HG03378 (cell line): ENCODE results near the gene ATP8B3.
"Not testable (repeated sequence)": the region's sequence is repeated elsewhere in the genome, so short reads cannot be mapped to it uniquely, and the experiment has no call there.

Experiments
- ATAC-seq: cut with Tn5 transposase; IDR thresholded peaks from one replicate; pipeline ENCODE4 v1.9.1; 2021; ENCODE audit warnings: mild to moderate bottlenecking, moderate library complexity; ENCODE audit not compliant: unreplicated experiment

The ATP8B3 gene

GRCh38 chr19:1774989-1775772 is 36.9 kb downstream of the ATP8B3 start:
- ATAC-seq, result no peak

GRCh38 chr19:1773184-1773583 is 38.9 kb downstream of the ATP8B3 start:
- ATAC-seq, result no peak

- ATAC-seq, result no peak
Observed at GRCh38 chr19:1770866-1771576, 41.1 kb downstream of the ATP8B3 start.

- ATAC-seq, result no peak
Observed at GRCh38 chr19:1769645-1769985, 42.5 kb downstream of the ATP8B3 start.

- no peak for ATAC-seq
Observed at GRCh38 chr19:1768918-1769644, 43.0 kb downstream of the ATP8B3 start.

- no peak for ATAC-seq
Observed at GRCh38 chr19:1768248-1768647, 43.8 kb downstream of the ATP8B3 start.

- no peak for ATAC-seq
Observed at GRCh38 chr19:1767464-1767933, 44.6 kb downstream of the ATP8B3 start.

GRCh38 chr19:1766800-1767352 is 45.2 kb downstream of the ATP8B3 start:
- no peak for ATAC-seq

GRCh38 chr19:1765904-1766799 is 45.9 kb downstream of the ATP8B3 start:
- ATAC-seq, result no peak

- no peak for ATAC-seq
Observed at GRCh38 chr19:1765232-1765903, 46.7 kb downstream of the ATP8B3 start.

GRCh38 chr19:1764729-1765128 is 47.3 kb downstream of the ATP8B3 start:
- ATAC-seq, result no peak

GRCh38 chr19:1763648-1764639 is 48.1 kb downstream of the ATP8B3 start:
- no peak for ATAC-seq

- no peak for ATAC-seq
Observed at GRCh38 chr19:1762243-1763117, 49.6 kb downstream of the ATP8B3 start.

- no peak for ATAC-seq
Observed at GRCh38 chr19:1761528-1762242, 50.4 kb downstream of the ATP8B3 start.

- not testable (repeated sequence) for ATAC-seq
Observed at GRCh38 chr19:1760786-1761527, 51.1 kb downstream of the ATP8B3 start.

GRCh38 chr19:1760020-1760419 is 52.1 kb downstream of the ATP8B3 start:
- ATAC-seq, result no peak
